ENCODE data around the gene CFDP1.

Gene CFDP1

DNA sequence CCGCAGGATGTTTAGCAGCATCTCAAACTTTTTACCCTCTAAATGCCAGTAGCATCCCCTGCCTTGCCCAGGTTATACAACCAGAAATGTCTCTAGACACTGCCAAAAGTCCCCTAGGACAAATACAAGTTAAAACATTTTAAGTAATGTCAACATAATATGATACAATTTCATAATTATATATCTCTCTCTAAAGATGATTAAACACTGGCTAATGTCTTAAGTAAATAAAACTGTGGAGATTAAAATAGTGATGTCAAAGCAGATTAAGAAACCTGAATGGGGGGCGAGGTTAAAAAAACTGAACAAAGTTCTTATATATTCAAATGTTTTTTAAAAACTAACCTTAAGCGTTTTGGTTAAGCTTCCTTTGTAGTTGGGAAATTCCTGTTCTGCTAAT, 62.1 kb downstream of the CFDP1 start:
- DNase-seq = no peak

DNA sequence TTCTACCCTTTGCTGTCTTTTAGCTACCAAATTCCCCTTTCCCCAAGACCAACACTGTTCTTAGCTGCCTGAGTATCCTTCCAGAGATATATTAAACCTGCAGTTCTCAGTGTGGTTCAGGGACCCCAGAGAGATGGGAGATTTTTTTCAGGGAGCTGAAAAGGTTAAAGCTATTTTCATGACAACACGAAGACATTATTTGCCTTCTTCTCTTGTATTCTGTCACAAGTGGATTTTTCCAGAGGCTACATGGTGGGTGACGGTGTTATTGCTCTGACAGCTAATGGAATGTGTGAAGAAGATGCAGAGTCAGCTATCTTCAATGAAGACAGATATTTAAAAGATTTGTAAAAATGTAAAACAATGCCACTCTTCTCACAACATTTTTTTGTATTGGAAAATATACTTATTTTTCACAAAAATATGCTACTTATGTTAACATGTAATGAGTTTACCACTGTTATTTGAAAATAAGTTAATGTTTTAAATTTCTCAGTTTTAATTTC, 69.0 kb downstream of the CFDP1 start:
- DNase-seq = no peak

DNA sequence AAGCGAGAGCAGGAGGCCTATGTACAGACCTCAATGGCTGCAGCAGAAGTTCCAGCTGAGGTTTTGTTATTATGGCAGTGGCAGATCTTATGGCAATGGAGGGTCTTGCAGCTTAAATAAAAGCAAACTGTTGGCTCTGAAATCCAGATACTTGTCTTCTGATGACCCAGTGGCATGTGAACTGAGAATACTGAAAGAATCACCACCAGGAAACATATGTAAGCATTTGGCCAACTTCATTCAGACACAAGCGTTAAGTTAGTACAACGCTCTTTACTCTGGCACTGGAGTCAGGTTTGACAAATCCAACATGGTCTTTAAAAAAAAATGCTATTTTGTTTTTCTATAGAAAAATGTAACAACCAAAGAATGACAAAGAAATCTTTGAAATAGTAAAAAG, 70.5 kb downstream of the CFDP1 start:
- DNase-seq = no peak

DNA sequence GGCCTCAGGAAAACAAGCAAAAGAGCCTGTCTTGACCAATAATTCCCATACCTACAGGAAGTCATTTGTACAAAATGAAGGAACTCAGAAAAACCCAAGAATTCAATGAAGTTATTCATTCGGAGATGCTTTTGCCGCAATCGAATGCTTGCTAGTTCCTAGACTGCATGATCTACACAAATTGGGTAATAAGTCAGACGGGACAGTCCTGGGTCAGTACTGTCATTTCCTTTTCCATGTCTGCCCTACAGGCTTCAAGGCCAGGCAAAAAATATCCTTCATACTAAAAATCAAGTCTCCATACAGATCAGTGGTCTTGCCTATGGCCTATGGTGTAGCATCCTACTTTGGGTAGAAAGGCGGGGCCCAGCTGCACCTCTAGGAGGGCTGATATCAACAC, 71.4 kb downstream of the CFDP1 start:
- no peak for DNase-seq

DNA sequence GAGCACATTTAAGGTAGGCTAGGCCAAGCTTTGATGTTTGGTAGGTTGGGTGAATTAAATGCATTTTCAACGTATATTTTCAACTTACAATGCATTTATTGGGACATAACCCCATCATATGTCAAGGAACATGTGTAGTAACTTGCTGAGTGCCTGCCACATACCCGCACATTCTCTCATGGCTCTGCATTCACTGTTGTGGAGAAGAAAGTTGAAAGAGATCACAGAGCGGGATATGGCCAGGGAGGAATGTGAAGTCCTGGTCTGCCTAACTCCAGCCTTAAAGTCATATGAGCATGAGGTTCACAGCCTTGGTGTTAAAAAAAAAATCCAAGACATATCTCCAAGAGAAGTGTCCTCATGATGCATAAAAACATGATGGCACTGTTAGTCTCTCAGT, 79.1 kb downstream of the CFDP1 start:
- no peak for DNase-seq

DNA sequence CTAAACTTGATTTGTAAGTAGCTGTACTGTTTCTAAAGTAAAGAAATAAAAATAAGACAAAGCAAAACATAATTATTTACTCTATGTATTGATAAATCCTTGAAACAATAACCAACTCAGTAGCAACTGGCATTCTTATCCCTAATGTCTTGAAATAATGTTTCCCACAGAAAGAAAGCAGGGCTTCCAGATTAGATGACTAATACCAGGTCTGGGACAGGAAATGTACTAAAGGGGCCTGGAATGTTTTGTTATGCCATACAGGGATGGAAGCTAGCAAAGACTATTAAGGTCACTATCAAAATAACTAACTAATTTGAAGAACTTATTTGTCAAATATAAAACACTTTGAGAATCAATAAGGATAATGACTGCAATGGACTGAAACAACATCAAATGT, 82.1 kb downstream of the CFDP1 start:
- DNase-seq = no peak

DNA sequence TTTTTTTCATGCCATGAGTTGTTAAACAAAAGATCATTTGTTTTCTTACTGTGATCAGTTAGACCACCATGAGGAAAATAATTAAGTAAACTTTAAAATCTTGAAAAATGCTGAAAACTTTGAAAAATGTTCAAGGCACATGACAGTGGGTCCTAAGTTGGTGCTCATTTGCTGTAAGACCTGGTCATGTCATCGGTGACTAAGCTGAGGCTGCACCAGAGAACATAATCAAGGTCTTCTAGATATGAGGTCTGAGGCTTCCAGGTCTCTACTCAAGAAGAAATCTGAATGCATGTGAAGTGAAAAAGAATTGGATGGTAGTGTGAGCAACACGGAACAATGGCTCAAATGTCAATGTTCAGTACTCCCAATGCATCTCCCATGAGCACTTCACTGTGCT, 87.6 kb downstream of the CFDP1 start:
- DNase-seq = no peak

DNA sequence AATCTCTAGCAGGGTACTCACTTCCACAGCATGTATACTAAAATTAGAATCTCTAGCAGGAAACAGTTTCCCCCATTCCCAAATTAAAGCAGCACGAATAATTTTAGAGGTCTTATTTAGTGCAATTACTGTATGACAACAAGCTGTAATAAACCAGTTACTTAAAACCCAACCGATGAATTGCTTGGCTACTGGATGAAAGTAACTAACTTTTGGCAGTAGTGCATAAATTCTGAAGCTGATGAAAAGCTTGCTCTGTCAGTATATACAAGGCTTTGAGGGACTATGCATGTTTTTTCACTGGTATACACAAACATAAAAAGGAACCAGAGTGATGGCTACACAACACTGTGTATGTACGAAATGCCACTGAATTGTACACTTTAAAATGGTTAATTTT, 89.4 kb downstream of the CFDP1 start:
- no peak for DNase-seq

DNA sequence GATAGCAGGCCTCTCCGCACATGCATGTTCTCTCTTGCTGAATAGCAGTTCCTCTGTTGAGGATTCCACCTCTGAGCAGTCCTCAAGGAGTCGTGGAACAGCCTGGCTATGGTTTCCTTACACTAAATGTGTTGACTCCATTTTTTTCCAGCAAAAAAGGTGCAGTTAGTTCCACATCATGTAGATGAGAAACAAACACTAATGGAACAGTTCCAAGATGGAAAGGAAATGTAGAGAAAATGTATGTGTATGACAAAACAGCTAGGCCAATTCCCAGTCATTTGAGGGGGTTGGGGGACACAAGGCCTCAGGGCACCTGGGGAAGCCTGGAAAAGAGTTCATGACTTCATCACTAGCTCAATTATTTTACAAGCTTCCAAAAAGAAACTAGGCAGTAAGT, 90.0 kb downstream of the CFDP1 start:
- no peak for DNase-seq

DNA sequence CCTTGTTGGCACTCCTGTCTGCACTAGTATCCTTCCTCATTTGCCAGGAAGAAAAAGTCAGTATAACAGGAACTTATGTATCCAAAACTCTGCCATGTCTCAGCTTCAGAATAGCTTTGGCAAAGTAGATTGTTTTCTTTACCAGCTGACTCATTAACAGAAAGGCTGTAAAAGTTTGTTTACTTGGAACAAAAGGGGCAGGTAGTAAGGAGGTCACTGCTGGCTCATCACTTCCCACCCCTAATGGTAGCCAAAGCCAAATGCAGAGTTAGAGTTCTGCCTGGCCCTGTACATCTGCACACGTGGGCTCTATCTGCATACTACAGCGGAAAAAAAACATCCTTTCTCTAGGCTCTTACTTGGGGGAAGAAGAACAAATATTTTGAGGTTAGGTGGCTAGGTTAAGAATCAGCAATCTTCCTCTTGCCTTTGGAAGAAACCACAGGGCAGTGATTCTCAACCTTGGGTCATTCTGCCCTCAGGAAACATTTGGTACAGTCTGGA, 90.9 kb downstream of the CFDP1 start:
- no peak for DNase-seq

DNA sequence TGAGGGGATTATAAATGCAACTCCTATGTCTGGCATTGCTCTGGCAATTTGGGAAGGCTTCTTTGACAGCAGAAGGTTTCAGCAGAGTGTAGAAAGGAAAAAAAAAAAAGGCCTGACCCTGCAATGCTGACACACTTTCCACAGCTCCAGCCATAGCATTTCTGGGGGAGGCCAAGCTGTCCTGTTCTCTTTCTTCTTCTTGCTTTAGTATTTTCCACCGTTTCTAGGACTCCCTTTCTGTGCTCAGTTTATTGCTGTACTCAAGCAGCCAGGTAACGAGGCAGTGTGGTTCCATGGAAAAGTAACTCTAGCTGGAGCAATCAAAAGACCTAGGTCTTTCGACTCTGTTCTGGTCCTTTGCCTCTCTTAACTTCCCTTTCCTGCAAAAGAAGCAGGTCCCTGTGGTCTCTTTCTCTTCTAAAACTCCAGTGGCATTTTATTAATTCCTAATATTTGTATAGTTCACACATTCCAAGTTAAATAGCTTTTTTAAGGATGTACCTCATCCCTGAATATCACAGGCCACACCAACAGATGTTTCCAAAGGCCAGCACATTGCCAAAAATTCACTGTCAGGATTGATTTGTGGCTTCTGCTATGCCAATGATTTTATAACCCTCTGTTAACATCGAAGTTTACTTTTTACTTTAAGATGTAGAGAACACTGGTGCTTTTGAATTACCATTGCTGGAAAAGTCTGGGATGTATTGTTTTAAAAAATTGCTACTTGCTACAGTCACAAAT, 91.6 kb downstream of the CFDP1 start:
- DNase-seq = no peak

DNA sequence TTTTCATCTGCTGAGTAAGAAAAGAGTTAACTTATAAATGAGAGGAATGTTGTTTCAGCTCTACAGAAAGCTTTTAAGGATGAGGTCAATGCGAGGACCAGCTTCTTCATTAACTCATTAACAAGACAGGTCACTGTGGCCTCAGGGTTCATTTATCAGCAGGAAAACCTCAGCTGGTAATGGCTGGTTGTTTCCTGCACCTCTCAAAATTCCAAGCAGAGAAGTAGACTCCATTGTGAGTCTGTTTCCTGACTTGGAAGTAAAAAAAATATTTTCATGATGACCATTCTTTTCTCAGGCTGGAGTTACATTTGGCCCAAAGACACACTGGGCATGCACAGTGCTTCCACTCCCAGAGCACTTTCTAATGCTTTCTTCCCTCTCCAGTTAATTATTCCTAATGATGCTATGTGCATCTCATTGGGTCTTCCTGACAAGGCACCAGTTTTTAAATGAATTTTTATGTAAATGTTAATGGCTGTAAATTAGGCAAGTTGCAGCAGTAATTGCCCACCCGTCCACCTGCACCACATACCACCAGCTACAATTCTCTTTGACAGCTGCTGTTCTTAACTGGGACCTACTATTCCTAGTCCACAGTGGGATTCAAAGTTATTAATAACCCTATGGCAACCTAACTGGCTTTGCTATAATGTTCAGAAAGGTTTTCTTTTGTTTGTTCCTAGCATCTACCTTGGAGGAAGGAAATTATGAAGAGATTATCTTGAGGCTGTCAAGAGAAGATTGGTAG, 92.4 kb downstream of the CFDP1 start:
- DNase-seq = no peak

DNA sequence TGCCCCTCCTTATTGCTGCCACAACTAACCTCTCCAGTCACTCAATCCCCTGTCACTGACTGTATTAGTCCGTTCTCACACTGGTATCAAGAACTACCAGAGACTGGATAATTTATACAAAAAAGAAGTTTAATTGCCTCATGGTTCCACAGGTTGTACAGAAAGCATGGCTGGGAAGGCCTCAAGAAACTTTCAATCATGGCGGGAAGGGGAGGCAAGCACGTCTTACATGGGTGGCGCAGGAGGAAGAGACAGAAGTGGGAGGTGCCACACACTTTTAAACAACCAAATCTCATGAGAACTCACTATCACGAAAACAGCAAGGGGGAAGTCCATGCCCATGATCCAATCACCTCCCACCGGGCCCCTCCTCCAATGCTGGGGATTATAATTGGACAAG, 95.9 kb downstream of the CFDP1 start:
- DNase-seq = no peak

DNA sequence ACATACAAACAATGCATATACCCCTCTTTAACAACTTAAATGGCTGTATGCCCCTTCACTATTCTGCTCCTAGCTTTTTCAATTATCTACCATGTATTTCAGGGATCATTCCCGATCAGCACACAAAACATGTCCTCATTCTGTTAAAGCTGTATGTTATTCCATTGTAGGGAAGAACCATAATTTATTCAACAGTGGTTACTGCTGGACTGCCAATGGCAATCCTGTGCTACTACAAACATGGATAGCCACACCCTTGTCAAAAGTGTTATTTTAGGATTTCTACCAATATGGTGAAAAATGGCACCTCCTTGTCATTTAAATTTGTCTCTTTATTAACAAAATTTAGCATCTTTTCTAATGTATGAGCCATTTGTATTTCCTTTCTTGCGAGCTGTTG, 96.8 kb downstream of the CFDP1 start:
- DNase-seq = no peak

DNA sequence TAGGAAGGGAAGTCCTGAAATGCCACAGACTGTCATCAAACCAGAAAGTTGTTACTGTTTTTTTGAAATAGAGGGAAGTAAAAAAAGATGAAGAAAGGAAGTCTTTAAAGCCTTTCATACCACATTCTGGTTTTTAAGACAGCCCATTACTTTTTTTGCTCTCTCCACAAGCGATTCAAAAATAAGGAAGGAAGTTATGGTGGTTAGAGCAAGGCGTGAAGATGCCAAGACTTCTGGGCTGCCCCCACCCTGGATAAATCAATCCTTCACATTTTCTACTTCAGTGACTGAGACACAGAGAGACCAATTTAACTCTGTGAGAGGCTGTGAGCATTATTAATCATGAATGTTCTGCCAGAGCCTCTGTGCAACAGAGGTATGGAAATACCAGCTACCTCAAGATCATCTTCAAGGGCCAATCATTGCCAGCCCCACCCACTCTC, 99.6 kb downstream of the CFDP1 start:
- DNase-seq = no peak

DNA sequence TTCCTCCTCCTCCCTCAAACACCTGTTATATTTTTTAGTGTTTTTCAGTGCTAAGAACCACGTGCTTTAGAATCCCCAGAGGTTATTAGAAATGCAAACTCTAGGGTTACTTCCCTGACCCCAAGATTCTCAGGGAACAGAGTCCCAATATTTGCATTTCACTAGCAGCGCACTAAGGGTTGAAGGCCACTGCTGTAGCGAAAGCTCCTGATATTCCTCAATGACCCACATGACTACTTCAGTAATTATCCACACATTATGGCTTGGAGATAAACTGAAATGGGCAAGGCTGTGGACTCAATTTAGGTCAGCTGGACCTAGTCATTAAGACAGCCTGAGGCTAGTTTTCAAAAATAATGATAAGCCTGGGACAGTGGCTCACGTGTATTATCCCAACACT, 103.4 kb downstream of the CFDP1 start:
- no peak for DNase-seq

DNA sequence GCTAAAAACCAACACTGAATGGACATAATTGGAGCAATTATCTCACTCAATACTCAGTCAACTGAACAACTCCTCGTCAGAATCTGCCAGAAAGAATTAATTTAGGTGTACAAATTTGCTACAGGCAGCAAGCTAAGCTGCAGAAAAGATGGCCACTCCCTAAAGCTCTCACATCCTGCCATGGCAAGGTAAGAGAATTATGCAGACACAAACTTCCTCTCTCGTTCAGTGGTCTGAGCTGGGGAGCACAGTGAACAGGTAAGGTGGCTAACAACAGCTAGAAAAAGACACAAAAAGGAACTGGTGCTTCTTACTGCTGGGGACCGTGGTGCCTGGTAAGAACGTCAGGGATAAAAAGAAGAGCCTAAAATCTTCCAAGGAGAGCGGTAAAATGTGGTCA, 107.0 kb downstream of the CFDP1 start:
- no peak for DNase-seq

DNA sequence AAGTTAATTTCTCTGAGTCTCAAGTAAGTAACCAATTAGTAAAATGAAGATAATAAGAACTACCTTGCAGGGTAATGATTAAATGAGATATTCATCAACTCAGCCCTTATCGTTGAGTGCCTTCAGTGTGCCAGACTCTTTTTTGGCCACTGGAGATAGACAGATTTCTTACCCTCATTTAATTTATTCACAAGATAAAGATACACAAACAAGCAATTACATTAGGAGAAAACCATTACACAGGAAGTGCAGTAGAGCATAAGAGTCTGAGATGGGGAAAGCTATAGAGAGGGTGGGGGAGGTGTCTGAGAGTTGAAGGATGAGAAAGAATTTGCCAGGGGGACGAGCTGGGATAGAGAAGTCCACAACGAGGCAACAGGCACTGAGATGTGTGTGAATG, 109.4 kb downstream of the CFDP1 start:
- no peak for DNase-seq

DNA sequence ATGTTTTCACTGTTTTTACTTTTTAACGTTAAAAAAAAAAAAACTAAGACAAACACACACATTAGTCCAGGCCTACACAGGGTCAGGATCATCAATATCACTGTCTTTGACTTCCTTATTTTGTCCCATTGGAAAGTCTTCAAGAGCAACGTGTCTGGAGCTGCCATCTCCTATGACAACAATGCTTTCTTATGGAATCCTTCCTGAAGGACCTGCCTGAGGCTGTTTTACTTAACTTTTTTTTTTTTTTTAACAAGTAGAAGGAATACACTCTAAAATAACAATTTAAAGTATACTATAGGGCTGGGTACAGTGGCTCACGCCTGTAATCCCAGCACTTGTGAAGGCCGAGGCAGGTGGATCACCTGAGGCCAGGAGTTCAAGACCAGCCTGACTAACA, 110.1 kb downstream of the CFDP1 start:
- DNase-seq = no peak

DNA sequence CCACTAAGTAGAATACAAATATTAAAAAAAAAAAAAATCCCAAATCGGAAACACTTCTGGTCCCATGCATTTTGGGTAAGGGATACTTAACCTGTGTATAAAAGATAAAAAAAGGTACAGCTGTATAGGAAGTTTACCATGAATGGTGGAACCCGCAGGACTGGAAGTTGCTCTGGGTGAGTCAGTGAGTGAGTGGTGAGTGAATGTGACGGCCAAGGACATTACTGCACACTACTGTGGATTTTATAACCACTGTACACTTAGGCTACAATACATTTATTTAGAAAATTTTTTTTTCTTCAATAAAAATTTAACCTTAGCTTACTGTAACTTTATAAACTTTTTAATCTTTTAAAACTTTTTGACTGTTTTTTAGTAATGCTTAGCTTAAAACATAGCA, 110.6 kb downstream of the CFDP1 start:
- DNase-seq = no peak

DNA sequence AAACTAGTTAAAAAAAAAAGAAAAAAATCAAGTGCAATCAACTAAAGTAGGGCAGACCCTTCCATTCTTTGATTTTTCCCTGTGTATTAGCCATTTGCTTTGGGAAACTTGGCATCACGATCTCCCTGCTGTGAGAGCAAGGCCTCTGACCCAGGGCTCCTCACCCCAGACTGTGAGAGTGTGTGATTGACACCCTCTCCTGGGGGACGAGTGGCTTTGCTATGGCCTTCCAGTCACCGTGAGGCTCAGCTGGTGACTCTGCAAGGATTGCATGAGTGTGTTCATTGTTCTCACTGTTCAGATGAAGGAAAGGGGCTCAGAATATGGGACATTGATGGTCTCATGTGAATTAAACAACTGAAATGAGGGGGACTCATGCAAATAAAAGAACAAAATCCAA, 112.9 kb downstream of the CFDP1 start:
- no peak for DNase-seq

DNA sequence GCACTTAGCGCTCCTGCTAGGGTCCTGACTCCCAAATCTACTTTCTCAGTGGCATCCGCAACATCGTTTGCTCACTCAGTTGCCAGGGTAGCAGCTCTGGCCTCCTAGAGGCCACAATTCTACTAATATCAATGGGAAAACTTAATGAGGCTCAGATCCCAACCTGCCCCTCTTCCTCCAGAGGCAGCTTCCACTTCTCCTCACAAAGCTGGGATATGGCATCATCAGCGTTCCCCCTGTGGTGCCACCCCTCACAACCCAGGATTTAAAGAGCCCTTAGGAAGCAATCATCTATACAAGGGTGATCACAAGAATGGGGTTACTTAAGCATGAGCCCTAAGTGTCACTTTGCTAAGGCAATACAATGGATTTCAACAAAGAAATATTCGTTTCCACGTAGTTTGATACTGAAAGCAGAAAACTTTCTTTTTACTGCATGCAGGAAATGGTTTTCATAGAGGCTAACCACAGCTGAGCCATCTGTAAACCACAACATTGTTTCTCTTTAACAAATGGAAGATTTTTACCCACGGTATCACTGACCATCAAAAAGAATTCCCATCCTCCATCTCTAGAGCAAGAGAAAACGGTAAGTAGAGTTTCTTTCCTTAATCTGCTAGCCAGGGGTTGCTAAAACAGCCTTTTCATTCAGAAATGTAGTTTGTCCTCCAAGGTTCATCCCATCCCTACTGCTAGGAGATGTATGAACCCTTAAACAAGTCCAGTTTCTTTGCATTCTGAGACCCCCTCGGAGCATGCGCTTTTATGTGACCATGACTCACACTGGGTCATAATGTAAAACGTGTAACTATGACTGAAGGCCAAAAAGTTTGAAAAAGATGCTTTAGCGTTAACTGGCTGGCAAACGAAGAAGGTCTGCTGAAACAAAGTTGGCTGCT, 113.5 kb downstream of the CFDP1 start:
- no peak for DNase-seq

DNA sequence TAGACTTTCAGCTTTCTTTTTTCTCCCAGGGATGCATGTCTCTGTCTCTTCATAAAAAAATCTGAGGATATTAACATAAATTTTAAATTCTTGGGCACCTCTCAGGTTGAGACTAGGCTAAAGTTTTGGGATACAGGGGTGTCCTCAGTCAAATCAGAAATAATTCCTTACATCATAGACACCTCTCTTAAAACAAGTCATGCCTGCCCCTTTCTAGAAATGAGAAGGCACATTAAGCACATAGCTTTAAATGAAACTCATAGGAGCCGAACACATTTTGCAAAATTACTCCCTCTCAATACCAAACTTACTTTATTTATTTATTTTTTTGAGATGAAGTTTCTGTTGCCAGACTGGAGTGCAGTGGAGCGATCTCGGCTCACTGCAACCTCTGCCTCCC, 114.6 kb downstream of the CFDP1 start:
- no peak for DNase-seq

All from activated CD4-positive, alpha-beta T cell treated with anti-CD3 and anti-CD28 coated beads, Interleukin-2, amount 50 U/mL, for 4 hours (primary cell).